Measurements from ENCODE around the gene TMBIM4. TPM values are rescaled to one million over a fixed set of nuclear protein-coding genes. Genes with fewer than 3 reads are reported as not detected.
A peak's percentile ranks its signal among the peaks of the same experiment; 100 is the strongest.

The TMBIM4 gene
- total RNA-seq, 1 donor from 2014 or later, result 51.3 TPM

DNA sequence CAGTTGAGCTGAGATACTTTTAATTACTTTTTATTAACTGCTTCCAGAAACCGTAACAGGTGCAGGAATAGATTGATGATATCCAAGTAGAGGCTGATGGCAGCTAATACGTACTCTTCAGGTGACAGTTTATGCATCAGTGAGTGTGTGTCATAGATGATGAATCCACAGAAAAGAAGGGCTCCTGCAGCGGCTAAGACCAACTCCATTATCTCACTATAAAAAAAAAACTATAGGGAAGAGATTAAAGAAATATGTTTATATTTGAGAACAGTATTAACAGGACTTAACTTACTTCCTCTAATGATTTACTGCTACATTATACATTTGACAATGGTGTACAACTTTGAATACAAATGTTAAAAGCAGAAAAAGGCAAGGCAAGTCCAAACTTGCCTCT is 31.9 kb downstream of the TMBIM4 start:
- no peak for DNase-seq

DNA sequence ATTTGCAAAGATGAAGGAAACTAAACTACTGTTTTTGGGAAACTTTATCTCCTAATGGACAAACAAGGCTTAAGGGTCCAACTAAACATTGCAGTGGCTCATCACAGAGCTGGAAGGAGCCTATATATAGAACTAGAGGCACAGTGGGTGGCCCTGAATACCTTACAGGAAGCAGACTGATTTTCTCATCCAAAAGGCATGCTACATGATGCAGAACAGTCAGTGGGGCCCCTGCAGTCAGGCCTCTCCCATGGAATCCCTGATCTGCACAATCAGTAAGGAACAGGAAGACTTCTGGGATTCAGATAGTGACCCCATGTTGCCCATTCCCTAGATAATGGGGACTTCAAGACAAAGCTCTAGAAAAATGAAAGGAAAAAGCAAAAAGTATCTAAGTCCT is 37.4 kb downstream of the TMBIM4 start:
- DNase-seq, result no peak

DNA sequence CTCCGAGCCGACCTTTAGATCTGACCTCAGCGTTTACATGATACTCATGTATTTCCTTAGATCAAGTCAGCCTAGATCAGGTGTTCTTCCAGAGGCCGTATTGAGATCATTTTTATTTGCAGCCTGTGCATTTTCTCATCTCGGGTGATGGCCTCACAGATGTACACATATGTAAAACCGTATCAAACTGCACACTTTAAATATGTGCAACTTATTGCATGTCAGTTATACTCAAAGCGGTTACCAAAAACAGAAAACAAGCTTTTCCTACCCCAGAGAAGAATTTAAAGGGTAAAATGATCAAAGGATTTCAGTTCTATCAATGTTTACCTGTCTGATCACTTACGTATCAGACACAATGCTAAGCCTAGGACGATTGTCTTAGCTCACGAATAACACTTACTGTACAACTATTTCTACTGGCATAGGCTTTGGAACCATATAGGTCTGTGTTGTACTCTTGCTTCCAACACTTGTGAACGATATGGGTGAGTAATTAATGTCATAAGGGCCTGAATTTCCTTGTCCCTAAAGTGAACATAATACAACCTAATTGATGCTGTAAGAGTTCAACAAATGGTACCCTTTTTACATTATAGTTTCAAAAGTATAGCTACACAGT is 38.6 kb downstream of the TMBIM4 start:
- DNase-seq, result no peak

DNA sequence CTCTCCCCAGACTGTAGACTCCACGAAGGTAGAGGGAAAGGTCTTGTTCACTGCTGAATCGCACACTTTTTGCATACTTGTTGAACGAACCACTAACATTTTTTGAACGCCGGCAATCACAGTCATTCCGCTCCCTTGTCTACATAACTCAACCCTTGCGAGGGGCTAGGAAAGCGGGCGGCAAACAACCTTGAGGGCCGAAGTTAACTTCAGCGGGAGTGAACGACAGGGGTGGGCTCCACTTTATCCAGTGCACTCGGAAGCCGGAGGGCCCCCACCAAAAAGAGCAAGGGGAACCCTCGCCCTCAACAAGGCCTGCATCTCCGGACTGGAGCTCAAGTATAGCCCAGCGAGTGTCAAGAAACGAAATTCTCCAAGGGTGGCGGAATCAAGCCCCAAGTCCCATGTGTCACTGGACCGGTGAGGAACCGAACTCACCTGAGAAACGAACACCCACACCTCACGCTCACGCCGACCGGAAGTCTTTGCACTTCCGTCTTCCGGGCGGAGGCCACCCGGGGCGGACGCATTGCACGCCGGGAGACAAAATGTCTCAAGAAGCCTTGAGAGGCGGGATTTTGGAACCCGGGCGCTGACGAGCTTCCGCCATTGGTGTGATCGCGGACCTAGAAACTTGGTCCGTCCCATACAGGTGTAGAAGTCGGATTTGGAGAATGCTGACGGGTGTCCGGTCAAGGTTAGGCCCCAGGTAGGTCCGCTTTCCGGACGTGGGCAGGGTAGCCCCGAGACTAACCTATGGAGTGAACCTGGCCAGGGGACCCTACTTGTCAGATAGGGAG is 39.3 kb downstream of the TMBIM4 start, which contains the start of gene LLPH:
Gene LLPH, minus strand, starts transcription at position 484 of the 800 bp plus-strand sequence. CDS start 1,644 bp downstream, outside the sequence.
- DNase-seq, result peak; percentile 87

DNA sequence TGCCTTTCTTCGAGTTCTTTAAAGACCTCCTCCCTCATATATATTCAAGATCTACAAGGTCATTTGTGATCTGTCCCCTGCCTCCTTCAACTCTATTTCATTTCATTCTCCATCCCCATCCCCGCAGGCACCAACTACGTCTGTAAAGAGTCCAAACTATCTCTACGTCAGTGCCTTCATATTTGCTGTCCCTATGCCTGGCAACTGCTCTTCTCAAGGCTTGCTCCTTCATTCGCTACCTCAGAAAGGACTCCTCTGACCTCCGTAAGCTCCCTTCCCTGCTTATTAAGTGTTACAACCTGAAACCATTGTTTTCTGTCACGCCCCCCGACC is 39.9 kb downstream of the TMBIM4 start:
- DNase-seq, result no peak

DNA sequence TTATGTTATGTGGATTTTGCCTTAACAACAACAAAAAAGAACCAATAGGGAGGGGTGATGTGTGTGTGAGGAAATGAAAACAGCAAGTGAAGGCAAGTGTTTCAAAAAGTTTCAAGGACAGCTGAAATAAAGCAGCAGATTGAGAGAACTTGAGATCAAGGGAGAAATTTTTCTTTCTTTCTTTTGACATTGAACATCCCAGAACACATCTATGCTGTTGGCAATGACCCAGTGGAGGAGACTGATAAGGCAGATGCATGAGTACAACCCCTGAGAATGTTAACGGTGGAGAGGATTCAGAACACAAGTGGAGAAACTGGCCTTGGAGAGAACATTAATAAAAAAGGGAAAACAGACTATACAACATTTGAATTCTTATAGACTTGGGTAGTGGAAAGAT is 42.1 kb downstream of the TMBIM4 start:
- DNase-seq, result no peak

DNA sequence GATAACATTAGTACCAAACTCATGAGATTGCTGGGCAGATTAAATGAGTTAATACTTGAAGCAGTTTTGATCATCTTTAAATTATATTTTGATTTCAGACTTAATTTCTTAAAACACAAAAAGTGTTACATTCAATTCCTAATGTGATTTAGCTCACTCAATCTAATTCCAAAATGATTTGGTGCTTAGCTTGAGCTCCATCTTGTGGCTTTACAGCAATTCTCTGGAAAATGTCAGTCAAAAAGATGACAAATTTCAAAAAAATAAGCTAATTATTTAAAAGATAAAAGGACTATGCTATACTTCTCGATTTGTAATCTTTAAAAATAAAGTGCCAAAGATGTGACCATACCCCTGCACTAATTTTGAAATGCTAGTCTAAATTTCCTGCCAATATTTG is 49.3 kb downstream of the TMBIM4 start:
- no peak for DNase-seq

DNA sequence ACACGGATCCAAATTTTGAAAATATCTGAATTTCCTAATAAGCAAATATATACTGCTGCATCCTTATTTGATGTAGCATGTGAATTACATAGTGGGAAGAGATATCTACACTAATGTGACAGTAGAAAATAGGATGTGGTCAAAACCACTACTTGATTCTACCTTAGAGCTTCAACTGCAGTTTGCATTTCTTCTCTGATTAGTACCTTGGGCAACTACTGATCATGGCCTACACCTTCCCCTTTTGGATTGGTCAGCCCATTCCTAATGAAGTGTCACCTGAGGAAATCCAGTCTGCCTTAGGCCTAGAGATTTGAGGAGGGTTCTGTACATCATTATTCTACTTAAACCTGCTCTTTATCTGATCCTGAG is 49.9 kb downstream of the TMBIM4 start:
- no peak for DNase-seq

DNA sequence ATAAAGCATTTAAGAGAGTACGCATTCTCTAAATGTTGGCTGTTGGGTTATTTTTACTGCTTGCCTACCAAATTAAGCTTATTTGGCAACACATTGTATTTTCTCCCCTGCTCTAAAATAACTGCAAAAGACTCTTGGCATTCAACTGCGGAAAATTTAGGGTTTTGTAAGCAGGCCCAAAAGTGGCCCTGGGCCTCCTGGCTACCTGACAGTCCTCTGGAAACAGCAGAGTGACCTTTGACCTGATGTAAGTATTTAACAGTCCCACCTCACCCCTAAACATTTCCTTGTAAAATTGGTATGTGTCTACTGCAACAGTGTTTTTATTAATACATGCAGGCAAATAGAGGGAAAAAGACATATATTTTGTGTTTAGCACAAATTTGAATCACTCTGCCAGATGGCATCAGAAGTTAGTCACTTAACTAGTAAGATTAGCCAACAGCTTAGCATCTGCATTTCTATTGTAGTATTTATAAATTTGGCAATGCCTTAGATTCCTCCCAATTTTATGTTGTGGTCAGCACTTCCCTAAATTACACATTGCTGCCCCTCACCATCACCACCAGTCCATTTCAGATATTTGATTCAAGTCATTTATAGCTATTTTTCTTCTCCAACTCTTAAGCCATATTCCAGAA is 50.4 kb downstream of the TMBIM4 start:
- DNase-seq, result no peak

DNA sequence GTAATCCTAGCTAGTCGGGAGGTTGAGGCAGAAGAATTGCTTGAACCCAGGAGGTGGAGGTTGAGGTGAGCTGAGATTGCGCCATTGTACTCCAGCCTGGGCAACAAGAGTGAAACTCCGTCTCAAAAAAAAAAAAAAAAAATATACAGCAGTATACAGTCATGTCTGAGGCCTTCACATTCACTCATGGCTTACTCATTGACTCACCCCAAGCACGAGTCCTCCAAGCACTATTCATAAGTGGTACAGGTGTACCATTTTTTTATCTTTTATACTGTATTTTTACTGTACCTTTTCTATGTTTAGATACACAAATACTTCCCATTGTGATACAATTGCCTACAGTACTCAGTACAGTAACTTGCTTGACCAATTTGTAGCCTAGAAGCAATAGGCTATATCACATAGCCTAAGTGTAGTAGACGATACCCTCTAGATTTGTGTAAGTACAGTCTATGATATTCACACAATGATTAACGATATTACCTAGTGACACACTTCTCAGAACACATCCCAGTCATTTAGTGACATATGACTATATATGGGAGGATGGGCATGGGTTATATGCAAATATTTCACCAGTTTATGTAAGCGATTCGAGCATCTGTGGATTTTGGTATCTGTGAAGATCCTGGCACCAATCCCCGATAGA is 51.4 kb downstream of the TMBIM4 start:
- no peak for DNase-seq

DNA sequence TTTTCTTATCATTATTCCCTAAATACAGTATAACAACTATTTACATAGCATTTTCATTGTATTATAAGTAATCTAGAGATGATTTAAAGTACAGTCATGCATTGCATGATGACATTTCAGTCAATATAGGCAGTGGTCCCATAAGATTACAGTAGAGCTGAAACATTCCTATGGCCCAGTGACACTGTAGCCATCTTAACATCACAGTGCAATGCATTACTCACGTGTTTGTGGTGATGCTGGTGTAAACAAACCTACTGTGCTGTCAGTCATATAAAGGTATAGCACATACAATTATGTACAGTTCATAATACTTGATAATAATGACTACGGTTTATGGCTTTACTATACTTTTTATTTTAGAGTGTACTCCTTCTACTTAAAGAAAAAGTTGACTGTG is 52.6 kb downstream of the TMBIM4 start:
- no peak for DNase-seq

DNA sequence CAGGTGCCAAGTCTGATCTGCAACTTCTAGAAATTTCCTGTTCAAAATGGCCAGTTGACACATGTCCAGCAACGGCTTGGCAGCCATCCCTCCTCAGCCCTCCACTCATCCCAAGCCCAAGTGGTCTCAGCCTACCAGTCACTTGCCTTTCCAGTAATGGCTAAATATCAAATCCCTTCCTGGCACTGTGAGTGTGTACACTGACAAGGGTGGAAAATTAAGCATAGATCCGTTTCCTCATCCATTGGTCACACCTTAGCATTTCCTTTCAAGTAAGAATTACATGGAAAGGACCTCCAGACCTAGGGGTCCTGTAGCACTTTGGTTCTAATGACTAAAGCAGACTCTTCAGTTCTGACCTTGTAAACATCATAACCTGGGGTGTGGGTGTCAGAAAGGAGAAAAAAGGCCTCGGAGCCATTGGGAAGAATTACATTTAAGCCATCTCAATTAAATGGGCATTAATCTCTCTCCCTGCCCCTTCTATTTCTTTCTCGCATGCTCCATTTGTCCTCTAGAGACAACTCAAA is 54.7 kb downstream of the TMBIM4 start:
- DNase-seq, result no peak

DNA sequence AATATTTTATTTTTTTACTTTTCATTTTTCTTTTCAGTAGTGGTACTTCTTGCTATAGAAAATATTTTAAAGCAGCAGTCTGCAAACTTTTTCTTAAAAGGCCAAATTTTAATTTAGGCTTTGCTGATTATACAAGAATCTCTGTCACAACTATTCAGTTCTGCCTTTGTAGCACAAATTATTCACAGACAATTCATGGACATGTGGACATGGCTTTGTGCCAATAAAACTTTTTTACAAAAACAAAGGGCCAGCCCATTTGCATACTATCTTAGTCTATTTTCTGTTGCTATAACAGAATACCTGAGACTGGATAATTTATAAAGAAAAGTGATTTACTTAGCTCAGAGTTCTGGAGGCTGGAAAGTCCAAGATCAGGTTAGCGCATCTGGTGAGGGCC is 56.3 kb downstream of the TMBIM4 start:
- DNase-seq, result no peak

DNA sequence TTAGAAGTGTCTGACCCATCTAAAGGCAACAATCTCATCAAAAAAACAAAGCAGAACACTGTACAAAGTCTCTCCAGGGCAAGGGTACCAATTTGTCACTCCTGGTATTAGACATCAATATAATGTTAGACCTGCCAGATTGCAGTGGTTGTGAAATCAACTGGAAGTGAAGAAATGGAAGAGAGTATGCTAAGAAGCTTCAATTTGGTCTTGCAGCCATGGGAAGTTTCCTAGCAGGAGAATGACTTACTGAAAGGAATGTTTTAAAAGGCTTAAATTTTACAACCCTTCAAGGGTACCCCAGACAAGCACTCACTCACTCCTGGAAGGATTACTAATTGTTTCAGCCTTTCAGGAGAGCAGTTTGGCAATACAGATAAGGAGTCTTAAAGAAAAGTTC is 58.2 kb downstream of the TMBIM4 start:
- no peak for DNase-seq

DNA sequence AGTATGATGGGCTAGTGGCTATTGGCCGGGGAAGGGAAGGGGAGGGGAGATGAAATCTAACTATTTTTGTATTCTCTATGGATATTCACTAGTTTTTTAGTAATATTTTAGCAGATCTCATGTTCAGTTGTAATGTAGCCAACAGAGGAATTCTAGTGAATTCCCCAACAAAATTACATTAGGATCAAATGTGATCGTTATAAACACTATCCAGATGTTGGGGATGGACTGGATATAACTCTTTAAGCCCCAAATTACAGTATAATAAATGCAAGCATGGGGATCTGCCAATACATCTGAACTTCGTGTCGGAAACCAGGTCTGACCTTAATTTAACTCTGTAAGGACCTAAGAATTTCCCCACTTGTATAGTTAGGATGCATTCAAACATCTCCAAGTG is 60.7 kb downstream of the TMBIM4 start:
- DNase-seq, result no peak

DNA sequence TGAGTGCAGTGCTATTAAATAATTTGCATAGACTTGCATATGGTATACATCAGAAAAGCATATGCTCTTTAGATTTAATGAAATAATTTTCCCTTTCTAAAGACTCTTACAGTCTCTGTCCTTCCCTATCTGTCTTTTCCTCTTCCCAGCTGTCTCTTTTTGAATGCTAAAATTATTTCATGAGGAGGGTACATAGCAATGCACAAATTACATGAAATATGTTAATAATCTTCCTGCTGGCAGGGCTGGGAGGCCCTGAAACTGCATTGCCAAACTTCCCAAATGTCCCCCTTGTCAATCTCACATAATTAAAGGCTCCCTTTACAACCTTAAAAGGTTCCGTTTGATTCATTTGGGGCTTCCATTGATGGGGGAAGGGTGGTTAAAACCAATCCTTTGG is 61.4 kb downstream of the TMBIM4 start:
- no peak for DNase-seq

DNA sequence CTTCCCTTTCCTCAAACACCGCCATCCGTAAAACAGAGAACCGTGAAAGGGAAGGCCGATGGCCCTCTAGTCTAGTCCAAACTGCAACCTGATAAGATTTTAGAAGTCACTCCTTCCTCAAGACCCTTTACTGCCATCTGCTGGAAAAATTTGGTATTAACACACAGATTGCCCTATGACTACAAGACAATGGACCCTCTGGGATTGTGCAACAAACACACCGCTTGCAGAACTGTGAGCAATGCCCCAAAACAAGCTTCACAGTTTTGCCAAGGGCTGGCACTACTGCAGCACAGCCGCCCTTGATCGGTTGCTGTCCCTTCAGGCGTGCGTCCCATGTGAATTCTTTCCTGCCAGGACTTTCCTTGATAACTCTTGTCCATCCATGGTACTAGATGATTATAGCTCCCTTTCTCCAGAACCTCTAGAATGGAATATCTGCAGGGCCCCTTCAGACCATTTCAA is 62.3 kb downstream of the TMBIM4 start:
- peak; percentile 3 for DNase-seq

DNA sequence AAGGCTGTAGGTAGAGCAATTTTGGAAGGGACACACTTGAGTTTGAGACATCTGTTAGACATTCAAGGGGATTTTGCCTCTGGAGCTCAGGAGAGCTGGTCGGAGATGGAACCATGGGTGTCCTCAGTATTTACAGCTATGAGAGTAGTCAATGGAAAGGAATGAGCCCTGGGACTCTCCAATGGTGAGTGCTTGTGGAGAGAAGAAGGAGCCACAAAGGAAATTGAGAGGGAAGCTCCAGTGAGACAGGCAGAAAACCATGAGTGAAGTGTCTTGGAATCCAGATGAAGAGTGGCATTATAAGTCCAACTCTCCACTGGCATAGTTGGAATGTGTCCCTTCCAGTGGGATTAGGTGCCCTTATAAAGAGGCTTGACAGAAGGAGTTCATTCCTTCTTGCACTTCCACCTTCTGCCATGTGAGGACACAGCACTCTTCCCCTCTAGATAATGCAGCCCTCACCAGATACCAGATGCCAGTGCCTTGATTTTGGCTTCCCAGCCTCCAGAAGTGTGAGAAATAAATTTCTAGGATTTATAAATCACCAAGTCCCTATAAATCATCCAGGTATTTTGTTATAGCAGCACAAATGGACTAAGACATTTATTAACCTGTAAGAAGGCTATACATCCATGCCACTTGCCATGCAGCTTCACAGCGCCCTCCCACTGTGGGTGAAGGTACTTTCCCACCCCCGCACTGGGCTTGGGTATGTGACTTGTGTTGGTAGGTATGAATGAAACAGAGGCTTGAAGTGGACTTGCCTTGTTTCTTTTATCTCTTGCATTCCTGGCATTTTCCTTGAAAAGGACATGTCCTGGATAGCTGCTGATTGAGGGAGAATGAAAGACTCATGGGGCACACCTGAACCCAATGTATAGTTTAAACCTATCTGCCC is 66.5 kb downstream of the TMBIM4 start:
- no peak for DNase-seq

DNA sequence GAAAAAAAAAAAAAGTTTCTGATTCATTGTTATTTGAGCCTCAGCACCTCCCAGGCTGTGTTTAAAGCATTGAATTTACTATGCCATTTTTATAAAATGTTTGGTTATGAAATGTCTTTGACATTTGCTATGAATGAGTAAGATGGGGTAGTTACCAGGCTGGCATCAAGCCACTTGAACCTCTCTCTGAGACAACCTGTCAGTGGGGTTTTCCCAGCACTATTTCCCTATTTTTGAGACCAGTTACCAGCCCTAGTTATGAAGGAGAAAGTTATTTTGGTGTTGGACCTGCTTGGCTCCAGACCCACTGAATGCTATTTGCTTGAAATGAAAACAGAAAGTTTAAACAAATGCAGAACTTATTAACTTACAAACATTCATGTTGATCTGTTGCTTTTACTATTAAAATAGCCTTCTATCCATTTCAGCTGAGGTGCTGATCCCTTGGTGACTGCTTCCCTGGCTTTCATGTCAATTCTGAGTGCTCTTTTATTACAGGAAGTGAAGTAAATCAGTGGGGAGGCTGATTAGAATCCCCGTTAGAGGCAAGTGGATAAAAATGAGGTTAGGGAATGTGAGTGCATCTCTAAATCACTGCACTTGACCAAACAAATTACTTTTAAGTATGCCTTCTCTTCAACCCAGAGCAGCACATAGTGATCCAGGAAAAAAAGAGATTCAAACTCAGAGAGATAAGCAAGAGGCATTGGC is 77.1 kb downstream of the TMBIM4 start:
- DNase-seq, result no peak

DNA sequence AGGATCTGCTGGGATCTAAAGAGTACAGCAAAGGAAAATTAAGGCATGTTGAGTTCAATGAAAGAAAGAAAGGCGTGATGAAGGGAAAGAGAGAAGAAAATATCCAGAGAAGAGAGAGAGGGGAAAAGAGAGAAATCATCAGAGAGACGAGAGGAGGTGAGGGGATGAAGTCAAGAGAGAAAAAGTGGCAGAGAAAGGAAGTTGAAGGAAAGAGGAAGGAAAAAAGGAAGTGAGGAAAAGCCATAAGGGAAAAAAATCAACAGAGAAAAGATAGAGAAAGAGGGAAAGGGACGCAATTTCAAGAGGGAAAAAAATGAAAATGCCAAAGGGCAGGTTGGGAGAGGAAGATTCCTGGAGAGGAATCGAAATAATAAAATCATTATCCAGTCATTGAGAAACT is 79.6 kb downstream of the TMBIM4 start:
- no peak for DNase-seq

DNA sequence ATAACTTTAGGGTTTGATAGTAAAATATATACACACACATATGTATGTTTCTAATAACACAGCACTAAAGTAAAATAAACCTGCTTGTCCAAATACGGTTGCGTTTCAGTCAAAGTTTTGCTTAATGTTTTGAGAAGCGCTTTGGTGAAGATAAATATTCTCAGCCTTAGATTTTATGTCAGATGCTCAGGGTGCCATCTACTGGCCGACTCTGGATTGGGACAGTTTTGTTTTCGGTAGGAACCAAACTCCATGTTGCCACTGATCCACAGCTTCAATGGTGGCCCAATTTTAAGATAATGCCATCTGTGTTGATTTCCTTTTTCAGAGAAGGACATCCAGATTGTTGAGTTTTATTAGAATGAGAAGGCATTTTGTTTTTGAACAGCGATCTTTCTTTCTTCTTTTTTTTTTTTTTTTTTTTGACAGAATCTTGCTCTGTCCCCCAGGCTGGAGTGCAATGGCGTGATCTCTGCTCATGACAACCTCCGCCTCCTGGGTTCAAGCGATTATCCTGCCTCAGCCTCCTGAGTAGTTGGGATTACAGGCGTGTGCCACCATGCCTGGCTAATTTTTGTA is 82.3 kb downstream of the TMBIM4 start:
- DNase-seq, result peak; percentile 33
